ENCODE measurements around the gene AP4B1.

The AP4B1 gene

GRCh38 chr1:113891631-113892220, 12.9 kb downstream of the AP4B1 start:
- DNase-seq = no peak

GRCh38 chr1:113890816-113891215, 13.8 kb downstream of the AP4B1 start:
- no peak for DNase-seq

GRCh38 chr1:113887402-113888175, 17.0 kb downstream of the AP4B1 start, which contains the start of gene BCL2L15:
TSS of gene BCL2L15 (minus strand) at chr1:113887581. CDS start at chr1:113887375, 206 bp downstream.
- no peak for DNase-seq

GRCh38 chr1:113886417-113887401, 17.9 kb downstream of the AP4B1 start:
- DNase-seq = no peak

- DNase-seq = no peak
Measured at GRCh38 chr1:113881661-113882060, 22.9 kb downstream of the AP4B1 start.

GRCh38 chr1:113879739-113880038, 24.9 kb downstream of the AP4B1 start:
- DNase-seq = no peak

GRCh38 chr1:113876176-113876575, 28.4 kb downstream of the AP4B1 start:
- no peak for DNase-seq

GRCh38 chr1:113875714-113876113, 28.9 kb downstream of the AP4B1 start:
- no peak for DNase-seq

GRCh38 chr1:113874012-113874879, 30.4 kb downstream of the AP4B1 start:
- DNase-seq = peak; percentile 30

- DNase-seq = peak; percentile 8
Measured at GRCh38 chr1:113872219-113872935, 32.2 kb downstream of the AP4B1 start.

- peak; percentile 84 for DNase-seq
Measured at GRCh38 chr1:113871597-113872113, 32.9 kb downstream of the AP4B1 start, which contains the start of gene PTPN22. TSS of gene PTPN22 (minus strand) at chr1:113871712.

- DNase-seq = peak; percentile 25
Measured at GRCh38 chr1:113870778-113871177, 33.8 kb downstream of the AP4B1 start.

- peak; percentile 9 for DNase-seq
Measured at GRCh38 chr1:113868387-113869083, 36.1 kb downstream of the AP4B1 start.

- no peak for DNase-seq
Measured at GRCh38 chr1:113861641-113862040, 43.0 kb downstream of the AP4B1 start.

GRCh38 chr1:113860891-113861290, 43.7 kb downstream of the AP4B1 start:
- no peak for DNase-seq

- no peak for DNase-seq
Measured at GRCh38 chr1:113859478-113860175, 45.0 kb downstream of the AP4B1 start.

GRCh38 chr1:113858982-113859381, 45.6 kb downstream of the AP4B1 start:
- no peak for DNase-seq

GRCh38 chr1:113858418-113858817, 46.2 kb downstream of the AP4B1 start:
- DNase-seq = no peak

- DNase-seq = no peak
Measured at GRCh38 chr1:113857776-113858175, 46.8 kb downstream of the AP4B1 start.

- DNase-seq = no peak
Measured at GRCh38 chr1:113856401-113856790, 48.2 kb downstream of the AP4B1 start.
